ENCODE results near the gene CHD6. TPM values are rescaled to one million over a fixed set of nuclear protein-coding genes. Genes with fewer than 3 reads are reported as not detected.

The CHD6 gene
- total RNA-seq, 1 experiment from 2014 or later, result 26.6 TPM

GRCh38 chr20:41352666-41353065 lies 265.5 kb downstream of the CHD6 start (continued):
- TF ChIP-seq, protein P1, sequence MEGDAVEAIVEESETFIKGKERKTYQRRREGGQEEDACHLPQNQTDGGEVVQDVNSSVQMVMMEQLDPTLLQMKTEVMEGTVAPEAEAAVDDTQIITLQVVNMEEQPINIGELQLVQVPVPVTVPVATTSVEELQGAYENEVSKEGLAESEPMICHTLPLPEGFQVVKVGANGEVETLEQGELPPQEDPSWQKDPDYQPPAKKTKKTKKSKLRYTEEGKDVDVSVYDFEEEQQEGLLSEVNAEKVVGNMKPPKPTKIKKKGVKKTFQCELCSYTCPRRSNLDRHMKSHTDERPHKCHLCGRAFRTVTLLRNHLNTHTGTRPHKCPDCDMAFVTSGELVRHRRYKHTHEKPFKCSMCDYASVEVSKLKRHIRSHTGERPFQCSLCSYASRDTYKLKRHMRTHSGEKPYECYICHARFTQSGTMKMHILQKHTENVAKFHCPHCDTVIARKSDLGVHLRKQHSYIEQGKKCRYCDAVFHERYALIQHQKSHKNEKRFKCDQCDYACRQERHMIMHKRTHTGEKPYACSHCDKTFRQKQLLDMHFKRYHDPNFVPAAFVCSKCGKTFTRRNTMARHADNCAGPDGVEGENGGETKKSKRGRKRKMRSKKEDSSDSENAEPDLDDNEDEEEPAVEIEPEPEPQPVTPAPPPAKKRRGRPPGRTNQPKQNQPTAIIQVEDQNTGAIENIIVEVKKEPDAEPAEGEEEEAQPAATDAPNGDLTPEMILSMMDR (IDR thresholded peaks at IDR 0.05 in 2 of 3, conservative IDR thresholded peaks at IDR 0.05 in 1 of 3; ENCODE audit: borderline replicate concordance in 1 of 3, insufficient read depth in 1 of 3, low read depth in 2 of 3, low read length in 2 of 3), result no peak
- TF ChIP-seq POLR2AphosphoS5 (IDR thresholded peaks at IDR 0.05; ENCODE audit: low read depth, low read length) (no peak), EGR1 (IDR thresholded peaks at IDR 0.05; ENCODE audit: low read depth) (no peak), POLR2A (IDR thresholded peaks at IDR 0.05; ENCODE audit: borderline replicate concordance, extremely low read depth, insufficient read depth, insufficient read length) (no peak), SRF (IDR thresholded peaks at IDR 0.05; ENCODE audit: low read depth) (no peak)
- TF ChIP-seq, protein P2, sequence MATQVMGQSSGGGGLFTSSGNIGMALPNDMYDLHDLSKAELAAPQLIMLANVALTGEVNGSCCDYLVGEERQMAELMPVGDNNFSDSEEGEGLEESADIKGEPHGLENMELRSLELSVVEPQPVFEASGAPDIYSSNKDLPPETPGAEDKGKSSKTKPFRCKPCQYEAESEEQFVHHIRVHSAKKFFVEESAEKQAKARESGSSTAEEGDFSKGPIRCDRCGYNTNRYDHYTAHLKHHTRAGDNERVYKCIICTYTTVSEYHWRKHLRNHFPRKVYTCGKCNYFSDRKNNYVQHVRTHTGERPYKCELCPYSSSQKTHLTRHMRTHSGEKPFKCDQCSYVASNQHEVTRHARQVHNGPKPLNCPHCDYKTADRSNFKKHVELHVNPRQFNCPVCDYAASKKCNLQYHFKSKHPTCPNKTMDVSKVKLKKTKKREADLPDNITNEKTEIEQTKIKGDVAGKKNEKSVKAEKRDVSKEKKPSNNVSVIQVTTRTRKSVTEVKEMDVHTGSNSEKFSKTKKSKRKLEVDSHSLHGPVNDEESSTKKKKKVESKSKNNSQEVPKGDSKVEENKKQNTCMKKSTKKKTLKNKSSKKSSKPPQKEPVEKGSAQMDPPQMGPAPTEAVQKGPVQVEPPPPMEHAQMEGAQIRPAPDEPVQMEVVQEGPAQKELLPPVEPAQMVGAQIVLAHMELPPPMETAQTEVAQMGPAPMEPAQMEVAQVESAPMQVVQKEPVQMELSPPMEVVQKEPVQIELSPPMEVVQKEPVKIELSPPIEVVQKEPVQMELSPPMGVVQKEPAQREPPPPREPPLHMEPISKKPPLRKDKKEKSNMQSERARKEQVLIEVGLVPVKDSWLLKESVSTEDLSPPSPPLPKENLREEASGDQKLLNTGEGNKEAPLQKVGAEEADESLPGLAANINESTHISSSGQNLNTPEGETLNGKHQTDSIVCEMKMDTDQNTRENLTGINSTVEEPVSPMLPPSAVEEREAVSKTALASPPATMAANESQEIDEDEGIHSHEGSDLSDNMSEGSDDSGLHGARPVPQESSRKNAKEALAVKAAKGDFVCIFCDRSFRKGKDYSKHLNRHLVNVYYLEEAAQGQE (IDR thresholded peaks at IDR 0.05; ENCODE audit: low read depth), result no peak

DNA sequence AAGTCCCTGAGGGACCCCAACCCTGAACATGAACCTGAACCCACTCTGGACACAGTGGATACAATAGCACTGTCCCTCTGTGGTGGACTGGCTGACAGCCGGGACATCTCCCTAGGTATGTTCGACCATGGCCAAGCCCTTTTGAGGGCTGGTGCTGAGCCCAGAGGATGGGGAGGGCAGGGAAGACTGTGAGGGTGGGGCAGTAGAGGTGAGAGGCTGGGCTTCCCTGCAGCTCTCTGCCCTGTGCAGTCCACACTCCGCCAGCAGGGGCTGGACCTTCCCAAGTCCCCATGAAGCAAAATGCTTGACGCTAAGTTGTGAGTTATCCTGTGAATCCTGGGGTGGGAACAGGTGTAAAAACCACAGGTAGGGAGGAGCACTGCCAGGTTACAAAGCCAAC lies 266.1 kb downstream of the CHD6 start:
- H3K9ac ChIP-seq (ENCODE audit: low read length), result no peak overlapping the region
- H3K36me3 ChIP-seq (ENCODE audit: control insufficient read depth in 1 of 2, insufficient read depth in 2 of 2, low read length in 2 of 2), result 0 out of 4 replicates have a peak, but pooled peaks cover 2 to 3% of the 10 kb centered on the region in 2 experiments
- peak; percentile 77 for ATAC-seq
- intact Hi-C loops (cut with micrococcal nuclease), result no loop called here
- H4K20me1 ChIP-seq (ENCODE audit: insufficient read depth), result no peaks in the 10 kb centered on the region
- no peak overlapping the region for H3K4me2 ChIP-seq (ENCODE audit: low read length)
- TF ChIP-seq, protein P1 (IDR thresholded peaks at IDR 0.05 in 2 of 3, conservative IDR thresholded peaks at IDR 0.05 in 1 of 3; ENCODE audit: borderline replicate concordance in 1 of 3, insufficient read depth in 1 of 3, low read depth in 2 of 3, low read length in 2 of 3), result peak in 1 of 3 experiments; percentile 21; a peak in 1 of 6 replicates
- TF ChIP-seq FOSL1 (IDR thresholded peaks at IDR 0.05; ENCODE audit: low read depth), result no peak
- no peaks in the 10 kb centered on the region for H3K4me1 ChIP-seq (ENCODE audit: control insufficient read depth in 1 of 2, insufficient read depth in 2 of 2, low read length in 2 of 2)
- no peaks in the 10 kb centered on the region for H3K9me3 ChIP-seq (ENCODE audit: control insufficient read depth in 1 of 2, insufficient read depth in 1 of 2, low read depth in 1 of 2, low read length in 2 of 2)
- DNase-seq (ENCODE audit: low read depth, low spot score), result no peak
- no TSS peak for BruUV-seq (replicated peaks)
- H3K9me2 ChIP-seq (ENCODE audit: insufficient read depth), result no peaks in the 10 kb centered on the region
- no peak overlapping the region for H3K4me3 ChIP-seq (replicated peaks in 1 of 2; ENCODE audit: low read depth in 1 of 2, low read length in 2 of 2)
- no peaks in the 10 kb centered on the region for H3K79me2 ChIP-seq (ENCODE audit: insufficient read depth, low read length)
- H2AFZ ChIP-seq (ENCODE audit: low read depth, low read length, poor library complexity, severe bottlenecking), result no peak overlapping the region
- no peaks in the 10 kb centered on the region for H3K27me3 ChIP-seq (ENCODE audit: insufficient read depth, low read length)
- ChIA-PET CTCF (no interaction called here), RAD21 (ENCODE audit: low non-redundant PET in 1 of 2, low total read pairs in 2 of 2, uncharacterized antibody in 2 of 2, unreplicated experiment in 2 of 2) (no interaction called here), POLR2A (no interaction called here)
- no peak overlapping the region for H3K27ac ChIP-seq (ENCODE audit: low read depth, low read length)

All from HCT116 (cell line).